HCT116 (cell line): ENCODE results near the gene ACOX3. TPM values are rescaled to one million over a fixed set of nuclear protein-coding genes. Genes with fewer than 3 reads are reported as not detected.

ENCODE experiments used
- ATAC-seq: fragments of 200-7000 bp; cut with Tn5 transposase; 2 replicates; pipeline ENCODE4 v1.9.1; 2020; ENCODE audit warnings: mild to moderate bottlenecking, moderate library complexity
- BruUV-seq: library from RNA; stranded (reverse); fragments of 400-500 nt; replicated peaks from 2 replicates; lab custom pipeline; 2021; lab: Mats Ljungman, UMichigan
- CTCF ChIA-PET: fragments of 300-600 bp; sonication (Branson Sonifier 250); formaldehyde crosslinking; loops from one replicate; lab custom pipeline; 2021; ENCODE audit warnings: antibody characterized with exemption; lab: Charles Lee
- POLR2A ChIA-PET: fragments of 300-600, 350-600 bp; sonication (Branson Sonifier 250); formaldehyde crosslinking; loops from one replicate; lab custom pipeline; 2021; ENCODE audit warnings: antibody characterized with exemption; lab: Charles Lee
- RAD21 ChIA-PET, 2 experiments: fragments of 300-600 bp; sonication (Branson Sonifier 250); formaldehyde crosslinking; loops; one replicate each; lab custom pipeline; 2023; ENCODE audit warnings: low total read pairs in 2 of 2; ENCODE audit not compliant: uncharacterized antibody in 2 of 2, unreplicated experiment in 2 of 2, low non-redundant PET in 1 of 2; lab: Charles Lee
- DNase-seq: peaks from one replicate; pipeline ENCODE4 v3.0.0-alpha.2; 2010; ENCODE audit warnings: low read depth, low spot score
- H2AFZ ChIP-seq: fragments of 200-600 bp; shearing (Covaris generic), sonication (generic); 2 replicates; pipeline ENCODE4 v1.6.1; 2017; ENCODE audit warnings: low read depth, mixed run types, mixed read lengths, antibody characterized with exemption, low read length; ENCODE audit not compliant: poor library complexity, severe bottlenecking
- H3K27ac ChIP-seq: 2 replicates; pipeline ENCODE4 v1.5.1; 2012; ENCODE audit warnings: low read depth, low read length
- H3K27me3 ChIP-seq: fragments of 200-600 bp; sonication (generic); 2 replicates; pipeline ENCODE4 v1.6.1; 2016; ENCODE audit warnings: mixed run types, low read length, mixed read lengths; ENCODE audit not compliant: insufficient read depth
- H3K36me3 ChIP-seq, 2 experiments: fragments of 200-500 bp in 1 of 2; fragments of 200-600 bp in 1 of 2; sonication (Bioruptor generic) in 1 of 2; sonication (generic) in 1 of 2; 2 replicates each; pipeline versions ENCODE4 v1.5.1 to v1.6.1; 2014 to 2016; ENCODE audit warnings: low read length in 2 of 2, inconsistent platforms in 1 of 2, mixed read lengths in 1 of 2, mixed run types in 1 of 2; ENCODE audit not compliant: insufficient read depth in 2 of 2, control insufficient read depth in 1 of 2
- H3K4me1 ChIP-seq, 2 experiments: fragments of 200-600 bp in 1 of 2; sonication (generic) in 1 of 2; 2 replicates each; pipeline versions ENCODE4 v1.5.1 to v1.6.1; 2012 to 2017; ENCODE audit warnings: low read length in 2 of 2, inconsistent platforms in 1 of 2, mild to moderate bottlenecking in 1 of 2, mixed read lengths in 1 of 2, mixed run types in 1 of 2, moderate library complexity in 1 of 2; ENCODE audit not compliant: insufficient read depth in 2 of 2, control insufficient read depth in 1 of 2
- H3K4me2 ChIP-seq: fragments of 200-600 bp; sonication (generic); 2 replicates; pipeline ENCODE4 v1.6.1; 2017; ENCODE audit warnings: mixed run types, low read length, mixed read lengths
- H3K4me3 ChIP-seq, 2 experiments: fragments of 200-600 bp in 1 of 2; sonication (generic) in 1 of 2; replicated peaks in 1 of 2; 2 replicates each; pipeline ENCODE4 v1.5.1; 2011 to 2016; ENCODE audit warnings: low read length in 2 of 2, control low read depth in 1 of 2, low read depth in 1 of 2, mild to moderate bottlenecking in 1 of 2, mixed read lengths in 1 of 2, mixed run types in 1 of 2
- H3K79me2 ChIP-seq: fragments of 200-600 bp; sonication (generic); 2 replicates; pipeline ENCODE4 v1.6.1; 2017; ENCODE audit warnings: mild to moderate bottlenecking, mixed run types, low read length, moderate library complexity, mixed read lengths; ENCODE audit not compliant: insufficient read depth
- H3K9ac ChIP-seq: fragments of 200-600 bp; sonication (generic); 2 replicates; pipeline ENCODE4 v1.6.1; 2016; ENCODE audit warnings: low read length, mixed read lengths
- H3K9me2 ChIP-seq: fragments of 200-600 bp; sonication (generic), shearing (Covaris generic); 2 replicates; pipeline ENCODE4 v1.6.1; 2017; ENCODE audit warnings: mixed run types, mild to moderate bottlenecking, moderate library complexity; ENCODE audit not compliant: insufficient read depth
- H3K9me3 ChIP-seq, 2 experiments: fragments of 200-500 bp in 1 of 2; fragments of 200-600 bp in 1 of 2; sonication (Bioruptor generic) in 1 of 2; sonication (generic) in 1 of 2; 2 replicates each; pipeline ENCODE4 v1.6.1; 2014 to 2017; ENCODE audit warnings: low read length in 2 of 2, mixed read lengths in 2 of 2, inconsistent platforms in 1 of 2, low read depth in 1 of 2, mild to moderate bottlenecking in 1 of 2, mixed run types in 1 of 2, moderate library complexity in 1 of 2; ENCODE audit not compliant: control insufficient read depth in 1 of 2, insufficient read depth in 1 of 2
- H4K20me1 ChIP-seq: fragments of 200-600 bp; sonication (generic), shearing (Covaris generic); 2 replicates; pipeline ENCODE4 v1.6.1; 2017; ENCODE audit warnings: mixed run types, mild to moderate bottlenecking, moderate library complexity; ENCODE audit not compliant: insufficient read depth
- CBX3 ChIP-seq: IDR thresholded peaks from 2 replicates; pipeline ENCODE4 v1.6.1; 2012; ENCODE audit warnings: low read depth
- CEBPB ChIP-seq: IDR thresholded peaks from 2 replicates; pipeline ENCODE4 v1.6.1; 2012; ENCODE audit warnings: low read depth
- EGR1 ChIP-seq: IDR thresholded peaks from 2 replicates; pipeline ENCODE4 v1.6.1; 2012; ENCODE audit warnings: low read depth
- EZH2phosphoT487 ChIP-seq: fragments of 200-600 bp; IDR thresholded peaks from 2 replicates; pipeline ENCODE4 v1.6.1; 2018; ENCODE audit warnings: antibody characterized with exemption, borderline replicate concordance
- FOSL1 ChIP-seq: IDR thresholded peaks from 2 replicates; pipeline ENCODE4 v1.6.1; 2012; ENCODE audit warnings: low read depth
- JUND ChIP-seq: IDR thresholded peaks from 2 replicates; pipeline ENCODE4 v1.6.1; 2012
- POLR2A ChIP-seq: IDR thresholded peaks from 2 replicates; pipeline ENCODE4 v1.7.0; 2011; ENCODE audit warnings: borderline replicate concordance; ENCODE audit not compliant: insufficient read depth, insufficient read length; ENCODE audit errors: extremely low read depth
- RAD21 ChIP-seq: IDR thresholded peaks from 2 replicates; pipeline ENCODE4 v1.6.1; 2012; ENCODE audit warnings: low read depth, mild to moderate bottlenecking
- SIN3A ChIP-seq: IDR thresholded peaks from 2 replicates; pipeline ENCODE4 v1.6.1; 2012; ENCODE audit warnings: low read depth
- SP1 ChIP-seq: IDR thresholded peaks from 2 replicates; pipeline ENCODE4 v1.6.1; 2012; ENCODE audit warnings: low read depth
- SRF ChIP-seq: IDR thresholded peaks from 2 replicates; pipeline ENCODE4 v1.6.1; 2012; ENCODE audit warnings: low read depth
- TCF7L2 ChIP-seq: IDR thresholded peaks from 2 replicates; pipeline ENCODE4 v1.7.0; 2011; ENCODE audit warnings: borderline replicate concordance, inconsistent platforms; ENCODE audit not compliant: insufficient read depth, insufficient read length; ENCODE audit errors: extremely low read depth
- YY1 ChIP-seq: IDR thresholded peaks from 2 replicates; pipeline ENCODE4 v1.6.1; 2011; ENCODE audit warnings: low read length, low read depth, moderate library complexity, mild to moderate bottlenecking; ENCODE audit not compliant: insufficient replicate concordance; ENCODE audit errors: extremely low read depth
- ZFX ChIP-seq: fragments of 450-650 bp; IDR thresholded peaks from 2 replicates; pipeline ENCODE4 v1.6.1; 2017
- intact Hi-C: fragments of 100-400 bp; cut with micrococcal nuclease; formaldehyde crosslinking; loops from 2 replicates; pipeline ENCODE4 v1.10.0; 2022
- total RNA-seq: library from RNA; stranded (reverse); gene quantifications from one replicate; pipeline ENCODE4 v1.2.1, GENCODE V29; 2021; ENCODE audit not compliant: unreplicated experiment
- TF ChIP-seq, protein P1 (sequence below): IDR thresholded peaks from 2 replicates; pipeline ENCODE4 v1.6.1; 2011; ENCODE audit warnings: mild to moderate bottlenecking, low read length, moderate library complexity; ENCODE audit not compliant: insufficient replicate concordance; ENCODE audit errors: extremely low read depth
- TF ChIP-seq, protein P2 (sequence below): IDR thresholded peaks from 2 replicates; pipeline ENCODE4 v1.6.1; 2012
- TF ChIP-seq, protein P3 (sequence below), 3 experiments: fragments of 200-600 bp in 1 of 3; sonication (generic) in 1 of 3; IDR thresholded peaks in 2 of 3; conservative IDR thresholded peaks in 1 of 3; 2 replicates each; pipeline ENCODE4 v1.5.1; 2012 to 2017; ENCODE audit warnings: low read depth in 2 of 3, low read length in 2 of 3, antibody characterized with exemption in 1 of 3, borderline replicate concordance in 1 of 3, control low read depth in 1 of 3, mild to moderate bottlenecking in 1 of 3, mixed read lengths in 1 of 3, mixed run types in 1 of 3, moderate library complexity in 1 of 3; ENCODE audit not compliant: insufficient read depth in 1 of 3
- TF ChIP-seq, protein P4 (sequence below): IDR thresholded peaks from 2 replicates; pipeline ENCODE4 v1.6.1; 2012

Gene ACOX3
- total RNA-seq, 1 experiment from 2014 or later, result 16.9 TPM

DNA sequence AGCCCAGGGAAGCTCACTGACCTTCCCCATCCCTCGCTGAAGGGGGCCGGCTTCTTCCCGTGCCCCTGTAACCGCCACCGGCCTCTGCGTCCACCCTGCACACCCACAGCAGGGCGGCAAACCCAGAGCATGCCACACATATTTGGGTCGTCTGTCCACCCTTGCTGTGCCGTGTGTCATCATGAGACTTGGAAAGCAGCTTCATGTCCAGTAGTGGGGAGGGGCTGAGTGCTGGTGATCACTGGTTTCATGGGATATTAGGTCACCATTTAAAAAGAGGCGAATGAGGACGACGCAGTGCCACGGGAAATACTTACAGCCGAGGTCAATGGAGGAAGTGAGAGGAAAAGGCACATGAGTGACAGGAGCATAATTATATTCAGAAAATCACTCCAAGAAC is 96.1 kb downstream of the ACOX3 start:
- ATAC-seq (no peak), DNase-seq (no peak)
- no peaks in the 10 kb centered on the region for H3K9me3 ChIP-seq
- no peak overlapping the region for H3K9ac ChIP-seq
- H3K4me1 ChIP-seq, result no peaks in the 10 kb centered on the region
- intact Hi-C loops, result no loop called here
- ChIA-PET CTCF (no interaction called here), POLR2A (interaction anchor here (0.6 kb wide), 1 partner anchor 14 kb away, joined by 5 read pairs; no protein-coding TSS in a partner anchor), RAD21 (no interaction called here)
- H3K27ac ChIP-seq, result no peak overlapping the region
- H3K4me2 ChIP-seq, result no peak overlapping the region
- no peaks in the 10 kb centered on the region for H3K27me3 ChIP-seq
- H3K36me3 ChIP-seq, result no peaks in the 10 kb centered on the region
- H3K79me2 ChIP-seq, result no peaks in the 10 kb centered on the region
- BruUV-seq, result no TSS peak
- TF ChIP-seq SIN3A (no peak), TCF7L2 (no peak), RAD21 (no peak), EGR1 (no peak), YY1 (no peak), ZFX (no peak), POLR2A (no peak), JUND (no peak), FOSL1 (no peak)
- TF ChIP-seq, protein P1, sequence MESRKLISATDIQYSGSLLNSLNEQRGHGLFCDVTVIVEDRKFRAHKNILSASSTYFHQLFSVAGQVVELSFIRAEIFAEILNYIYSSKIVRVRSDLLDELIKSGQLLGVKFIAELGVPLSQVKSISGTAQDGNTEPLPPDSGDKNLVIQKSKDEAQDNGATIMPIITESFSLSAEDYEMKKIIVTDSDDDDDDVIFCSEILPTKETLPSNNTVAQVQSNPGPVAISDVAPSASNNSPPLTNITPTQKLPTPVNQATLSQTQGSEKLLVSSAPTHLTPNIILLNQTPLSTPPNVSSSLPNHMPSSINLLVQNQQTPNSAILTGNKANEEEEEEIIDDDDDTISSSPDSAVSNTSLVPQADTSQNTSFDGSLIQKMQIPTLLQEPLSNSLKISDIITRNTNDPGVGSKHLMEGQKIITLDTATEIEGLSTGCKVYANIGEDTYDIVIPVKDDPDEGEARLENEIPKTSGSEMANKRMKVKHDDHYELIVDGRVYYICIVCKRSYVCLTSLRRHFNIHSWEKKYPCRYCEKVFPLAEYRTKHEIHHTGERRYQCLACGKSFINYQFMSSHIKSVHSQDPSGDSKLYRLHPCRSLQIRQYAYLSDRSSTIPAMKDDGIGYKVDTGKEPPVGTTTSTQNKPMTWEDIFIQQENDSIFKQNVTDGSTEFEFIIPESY, result no peak
- no peaks in the 10 kb centered on the region for H4K20me1 ChIP-seq
- H3K9me2 ChIP-seq, result no peaks in the 10 kb centered on the region
- no peak overlapping the region for H2AFZ ChIP-seq
- no peak overlapping the region for H3K4me3 ChIP-seq

DNA sequence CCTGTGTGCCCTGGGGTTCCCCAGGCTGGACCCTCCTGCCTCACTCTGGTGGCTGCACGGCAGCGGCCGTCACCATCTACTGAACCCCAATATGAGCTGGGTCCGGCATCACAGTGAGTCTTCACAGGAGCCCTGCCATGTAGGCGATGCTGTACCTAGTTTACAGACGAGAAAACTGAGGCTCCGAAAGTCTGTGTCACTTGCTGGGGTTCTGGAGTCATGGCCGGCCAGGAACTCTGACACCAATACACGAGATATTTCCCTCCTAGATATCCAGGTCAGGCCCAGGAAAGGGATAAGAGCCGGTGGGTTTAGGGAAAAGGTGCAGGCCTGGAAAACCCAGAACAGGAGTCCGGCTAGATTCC is 96.6 kb downstream of the ACOX3 start:
- H3K4me1 ChIP-seq, result no peaks in the 10 kb centered on the region
- RAD21 ChIA-PET, result no interaction called here
- H3K27ac ChIP-seq, result no peak overlapping the region
- H3K9me2 ChIP-seq, result no peaks in the 10 kb centered on the region
- no peaks in the 10 kb centered on the region for H3K79me2 ChIP-seq
- POLR2A ChIA-PET, result no interaction called here
- H3K4me2 ChIP-seq, result no peak overlapping the region
- no peak overlapping the region for H3K9ac ChIP-seq
- BruUV-seq, result no TSS peak
- no peak overlapping the region for H2AFZ ChIP-seq
- H3K9me3 ChIP-seq, result no peaks in the 10 kb centered on the region
- no peaks in the 10 kb centered on the region for H3K27me3 ChIP-seq
- TF ChIP-seq, protein P2, sequence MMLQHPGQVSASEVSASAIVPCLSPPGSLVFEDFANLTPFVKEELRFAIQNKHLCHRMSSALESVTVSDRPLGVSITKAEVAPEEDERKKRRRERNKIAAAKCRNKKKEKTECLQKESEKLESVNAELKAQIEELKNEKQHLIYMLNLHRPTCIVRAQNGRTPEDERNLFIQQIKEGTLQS, result no peak
- no peak for TF ChIP-seq SP1
- TF ChIP-seq, protein P3, sequence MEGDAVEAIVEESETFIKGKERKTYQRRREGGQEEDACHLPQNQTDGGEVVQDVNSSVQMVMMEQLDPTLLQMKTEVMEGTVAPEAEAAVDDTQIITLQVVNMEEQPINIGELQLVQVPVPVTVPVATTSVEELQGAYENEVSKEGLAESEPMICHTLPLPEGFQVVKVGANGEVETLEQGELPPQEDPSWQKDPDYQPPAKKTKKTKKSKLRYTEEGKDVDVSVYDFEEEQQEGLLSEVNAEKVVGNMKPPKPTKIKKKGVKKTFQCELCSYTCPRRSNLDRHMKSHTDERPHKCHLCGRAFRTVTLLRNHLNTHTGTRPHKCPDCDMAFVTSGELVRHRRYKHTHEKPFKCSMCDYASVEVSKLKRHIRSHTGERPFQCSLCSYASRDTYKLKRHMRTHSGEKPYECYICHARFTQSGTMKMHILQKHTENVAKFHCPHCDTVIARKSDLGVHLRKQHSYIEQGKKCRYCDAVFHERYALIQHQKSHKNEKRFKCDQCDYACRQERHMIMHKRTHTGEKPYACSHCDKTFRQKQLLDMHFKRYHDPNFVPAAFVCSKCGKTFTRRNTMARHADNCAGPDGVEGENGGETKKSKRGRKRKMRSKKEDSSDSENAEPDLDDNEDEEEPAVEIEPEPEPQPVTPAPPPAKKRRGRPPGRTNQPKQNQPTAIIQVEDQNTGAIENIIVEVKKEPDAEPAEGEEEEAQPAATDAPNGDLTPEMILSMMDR (IDR thresholded peaks at IDR 0.05 in 2 of 3, conservative IDR thresholded peaks at IDR 0.05 in 1 of 3; ENCODE audit: borderline replicate concordance in 1 of 3, insufficient read depth in 1 of 3, low read depth in 2 of 3, low read length in 2 of 3), result no peak
- no peak for TF ChIP-seq CEBPB
- TF ChIP-seq FOSL1, result no peak
- TF ChIP-seq EZH2phosphoT487, result no peak
- TF ChIP-seq RAD21, result no peak
- no peak for TF ChIP-seq SIN3A
- TF ChIP-seq TCF7L2, result no peak
- TF ChIP-seq SRF, result no peak
- TF ChIP-seq, protein P4, sequence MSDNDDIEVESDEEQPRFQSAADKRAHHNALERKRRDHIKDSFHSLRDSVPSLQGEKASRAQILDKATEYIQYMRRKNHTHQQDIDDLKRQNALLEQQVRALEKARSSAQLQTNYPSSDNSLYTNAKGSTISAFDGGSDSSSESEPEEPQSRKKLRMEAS, result no peak
- TF ChIP-seq CBX3, result no peak
- no peak for TF ChIP-seq ZFX
- no peaks in the 10 kb centered on the region for H3K36me3 ChIP-seq
- H4K20me1 ChIP-seq, result no peaks in the 10 kb centered on the region
- no peak overlapping the region for H3K4me3 ChIP-seq
- no peak for ATAC-seq
- no peak for DNase-seq
- CTCF ChIA-PET, result no interaction called here
- intact Hi-C loops, result no loop called here
